ENCODE data around the gene STYXL1. TPM values are rescaled to one million over a fixed set of nuclear protein-coding genes. Genes with fewer than 3 reads are reported as not detected.

Gene STYXL1
- polyA plus RNA-seq, 3 donors: 64.6 to 79.8 (median 67.2) TPM

DNA sequence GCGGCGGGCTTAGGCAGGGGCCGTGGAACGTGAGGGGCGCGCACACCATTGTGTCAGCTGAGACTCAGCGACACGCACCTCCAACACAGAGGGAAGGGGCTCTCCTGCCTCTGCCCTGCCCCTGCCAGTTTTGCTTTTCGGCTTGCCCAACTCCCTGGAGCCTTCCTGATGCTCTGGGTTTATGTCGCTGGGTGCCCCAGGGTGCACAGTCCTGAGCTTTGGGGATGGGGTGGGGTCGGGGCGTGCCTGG lies 66.7 kb downstream of the STYXL1 start:
- no peaks in the 10 kb centered on the region for H3K4me1 Mint-ChIP-seq
- H3K36me3 ChIP-seq (replicated peaks in 1 of 2; ENCODE audit: control insufficient read depth in 1 of 2, insufficient read depth in 2 of 2, low read length in 2 of 2): peaks cover 70 to 88% of the 10 kb centered on the region in 2 donors
- 98% methylated on average over 10 of the region's 12 CpGs for WGBS (ENCODE audit: insufficient coverage)
- TF ChIP-seq, protein P1, sequence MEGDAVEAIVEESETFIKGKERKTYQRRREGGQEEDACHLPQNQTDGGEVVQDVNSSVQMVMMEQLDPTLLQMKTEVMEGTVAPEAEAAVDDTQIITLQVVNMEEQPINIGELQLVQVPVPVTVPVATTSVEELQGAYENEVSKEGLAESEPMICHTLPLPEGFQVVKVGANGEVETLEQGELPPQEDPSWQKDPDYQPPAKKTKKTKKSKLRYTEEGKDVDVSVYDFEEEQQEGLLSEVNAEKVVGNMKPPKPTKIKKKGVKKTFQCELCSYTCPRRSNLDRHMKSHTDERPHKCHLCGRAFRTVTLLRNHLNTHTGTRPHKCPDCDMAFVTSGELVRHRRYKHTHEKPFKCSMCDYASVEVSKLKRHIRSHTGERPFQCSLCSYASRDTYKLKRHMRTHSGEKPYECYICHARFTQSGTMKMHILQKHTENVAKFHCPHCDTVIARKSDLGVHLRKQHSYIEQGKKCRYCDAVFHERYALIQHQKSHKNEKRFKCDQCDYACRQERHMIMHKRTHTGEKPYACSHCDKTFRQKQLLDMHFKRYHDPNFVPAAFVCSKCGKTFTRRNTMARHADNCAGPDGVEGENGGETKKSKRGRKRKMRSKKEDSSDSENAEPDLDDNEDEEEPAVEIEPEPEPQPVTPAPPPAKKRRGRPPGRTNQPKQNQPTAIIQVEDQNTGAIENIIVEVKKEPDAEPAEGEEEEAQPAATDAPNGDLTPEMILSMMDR (IDR thresholded peaks at IDR 0.05): no peak
- intact Hi-C loops (cut with micrococcal nuclease): no loop called here
- H3K4me3 Mint-ChIP-seq: no peak overlapping the region
- H3K9me3 Mint-ChIP-seq: peaks cover 0 to 2% (median 0%) of the 10 kb centered on the region in 7 donors
- no peak overlapping the region for H3K27ac ChIP-seq (ENCODE audit: low read depth in 1 of 2, low read length in 2 of 2)
- H2AFZ ChIP-seq (ENCODE audit: insufficient read depth, low read depth, low read length, poor library complexity, severe bottlenecking): no peak overlapping the region
- H3K27me3 Mint-ChIP-seq (ENCODE audit: low read depth in 3 of 3): no peaks in the 10 kb centered on the region
- no peak overlapping the region for H3K9ac ChIP-seq (ENCODE audit: insufficient read depth, low read length, poor library complexity, severe bottlenecking)
- peaks cover 31% of the 10 kb centered on the region for H4K20me1 ChIP-seq (ENCODE audit: insufficient read depth, low read length)
- no peaks in the 10 kb centered on the region for H3K79me2 ChIP-seq (ENCODE audit: insufficient read depth, low read length)
- no peaks in the 10 kb centered on the region for H3K27me3 ChIP-seq (ENCODE audit: control insufficient read depth in 2 of 2, insufficient read depth in 2 of 2, low read length in 2 of 2)
- peaks cover 48 to 77% of the 10 kb centered on the region in 2 donors for H3K36me3 Mint-ChIP-seq
- H3K4me2 ChIP-seq (replicated peaks; ENCODE audit: extremely low read depth, low read length, poor library complexity, severe bottlenecking): no peak overlapping the region
- no peak overlapping the region for H3K4me3 ChIP-seq (replicated peaks in 1 of 3; ENCODE audit: low read depth in 2 of 3, low read length in 3 of 3)
- no peak for DNase-seq
- peak overlapping the region in 1 of 7 donors; percentile 57 for H3K27ac Mint-ChIP-seq
- no peaks in the 10 kb centered on the region for H3K9me3 ChIP-seq (replicated peaks in 1 of 2; ENCODE audit: control insufficient read depth in 1 of 2, insufficient read depth in 1 of 2, low read length in 2 of 2)
- H3K4me1 ChIP-seq (ENCODE audit: control insufficient read depth in 1 of 2, insufficient read depth in 2 of 2, low read length in 2 of 2): no peaks in the 10 kb centered on the region

GRCh38 chr7:75980430-75981202 lies 67.2 kb downstream of the STYXL1 start:
- no peak overlapping the region for H3K9ac ChIP-seq (ENCODE audit: insufficient read depth, low read length, poor library complexity, severe bottlenecking)
- no peak overlapping the region for H3K4me3 ChIP-seq (replicated peaks in 1 of 3; ENCODE audit: low read depth in 2 of 3, low read length in 3 of 3)
- H3K36me3 Mint-ChIP-seq: peaks cover 44 to 77% of the 10 kb centered on the region in 2 donors
- peak overlapping the region in 3 of 7 donors; percentile 8 to 79 (median 20) for H3K27ac Mint-ChIP-seq
- no peaks in the 10 kb centered on the region for H3K27me3 Mint-ChIP-seq (ENCODE audit: low read depth in 3 of 3)
- H3K27ac ChIP-seq (ENCODE audit: low read depth in 1 of 2, low read length in 2 of 2): no peak overlapping the region
- no peaks in the 10 kb centered on the region for H3K4me1 Mint-ChIP-seq
- H3K9me3 Mint-ChIP-seq: peaks cover 0 to 2% (median 0%) of the 10 kb centered on the region in 7 donors
- H3K4me1 ChIP-seq (ENCODE audit: control insufficient read depth in 1 of 2, insufficient read depth in 2 of 2, low read length in 2 of 2): no peaks in the 10 kb centered on the region
- 96% methylated on average over 27 of the region's 29 CpGs for WGBS (ENCODE audit: insufficient coverage)
- TF ChIP-seq, protein P1 (IDR thresholded peaks at IDR 0.05): no peak
- H3K27me3 ChIP-seq (ENCODE audit: control insufficient read depth in 2 of 2, insufficient read depth in 2 of 2, low read length in 2 of 2): no peaks in the 10 kb centered on the region
- H4K20me1 ChIP-seq (ENCODE audit: insufficient read depth, low read length): peaks cover 27% of the 10 kb centered on the region
- H3K79me2 ChIP-seq (ENCODE audit: insufficient read depth, low read length): no peaks in the 10 kb centered on the region
- no peaks in the 10 kb centered on the region for H3K9me3 ChIP-seq (replicated peaks in 1 of 2; ENCODE audit: control insufficient read depth in 1 of 2, insufficient read depth in 1 of 2, low read length in 2 of 2)
- DNase-seq: no peak
- no peak overlapping the region for H3K4me2 ChIP-seq (replicated peaks; ENCODE audit: extremely low read depth, low read length, poor library complexity, severe bottlenecking)
- no peak overlapping the region for H2AFZ ChIP-seq (ENCODE audit: insufficient read depth, low read depth, low read length, poor library complexity, severe bottlenecking)
- H3K36me3 ChIP-seq (replicated peaks in 1 of 2; ENCODE audit: control insufficient read depth in 1 of 2, insufficient read depth in 2 of 2, low read length in 2 of 2): peaks cover 65 to 83% of the 10 kb centered on the region in 2 donors
- intact Hi-C loops (cut with micrococcal nuclease): no loop called here
- H3K4me3 Mint-ChIP-seq: no peak overlapping the region
